Activated gamma-delta T cell treated with anti-CD3 and anti-CD28 coated beads, Interleukin-2, amount 50 U/mL, for 16 hours (primary cell): Measurements from ENCODE around the gene VAMP2.

ENCODE experiments used
- DNase-seq: peaks from one replicate; pipeline ENCODE4 v3.0.0-alpha.2; 2020; ENCODE audit warnings: low read depth

Gene VAMP2

GRCh38 chr17:8122924-8123694 lies 39.6 kb downstream of the VAMP2 start:
- DNase-seq: no peak

- no peak for DNase-seq
These were observed 40.3 kb downstream of the VAMP2 start for GRCh38 chr17:8122422-8122923.

GRCh38 chr17:8121681-8122421 lies 40.9 kb downstream of the VAMP2 start:
- no peak for DNase-seq

DNA sequence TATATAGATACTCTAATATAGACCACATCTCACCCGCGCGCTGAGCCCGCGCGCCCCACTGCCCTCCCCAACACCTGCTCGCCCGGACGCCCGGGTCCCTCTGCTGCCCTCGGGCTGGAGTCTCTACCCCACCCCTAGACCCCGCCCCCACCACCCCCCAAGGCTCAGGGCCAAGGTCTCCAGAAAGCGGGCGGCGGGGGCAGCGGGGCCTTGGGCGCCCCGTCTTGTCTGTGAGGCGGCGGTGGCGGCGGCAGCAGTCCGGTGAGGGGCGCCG lies 41.4 kb downstream of the VAMP2 start:
- DNase-seq: no peak

- peak; percentile 46 for DNase-seq
These were observed 42.0 kb downstream of the VAMP2 start for GRCh38 chr17:8120520-8121406.

- DNase-seq: peak; percentile 70
These were observed 42.9 kb downstream of the VAMP2 start for GRCh38 chr17:8119581-8120519.

- peak; percentile 73 for DNase-seq
These were observed 43.8 kb downstream of the VAMP2 start for GRCh38 chr17:8118769-8119580.

GRCh38 chr17:8117980-8118768 lies 44.6 kb downstream of the VAMP2 start, which contains the start of gene ALOXE3:
TSS of gene ALOXE3 (minus strand) at chr17:8118514. CDS start at chr17:8117990, 524 bp downstream.
- DNase-seq: no peak

- no peak for DNase-seq
These were observed 45.3 kb downstream of the VAMP2 start for GRCh38 chr17:8117367-8117979.

- DNase-seq: no peak
These were observed 46.0 kb downstream of the VAMP2 start for GRCh38 chr17:8116776-8117175.

DNA sequence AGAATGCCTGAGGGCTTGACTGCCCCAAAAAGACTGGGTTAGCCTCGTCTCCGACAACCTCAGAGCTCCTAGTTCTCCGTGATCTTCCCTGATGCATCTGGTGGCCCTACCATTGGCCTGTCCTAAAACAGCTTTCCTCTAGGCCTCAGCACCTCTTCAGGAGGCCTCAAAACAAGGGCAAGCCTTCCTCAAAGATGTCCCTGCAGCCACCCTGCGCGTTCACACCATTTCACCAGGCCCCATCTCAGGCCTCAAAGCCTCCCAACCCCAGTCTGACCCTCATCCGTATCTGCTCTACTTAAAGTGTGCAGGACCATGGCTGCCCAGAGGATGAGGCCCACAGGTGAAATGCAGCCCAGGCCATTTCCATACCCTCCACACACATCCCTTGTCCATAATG lies 51.8 kb downstream of the VAMP2 start:
- no peak for DNase-seq

- DNase-seq: no peak
These were observed 52.3 kb downstream of the VAMP2 start for GRCh38 chr17:8110456-8110804.

DNA sequence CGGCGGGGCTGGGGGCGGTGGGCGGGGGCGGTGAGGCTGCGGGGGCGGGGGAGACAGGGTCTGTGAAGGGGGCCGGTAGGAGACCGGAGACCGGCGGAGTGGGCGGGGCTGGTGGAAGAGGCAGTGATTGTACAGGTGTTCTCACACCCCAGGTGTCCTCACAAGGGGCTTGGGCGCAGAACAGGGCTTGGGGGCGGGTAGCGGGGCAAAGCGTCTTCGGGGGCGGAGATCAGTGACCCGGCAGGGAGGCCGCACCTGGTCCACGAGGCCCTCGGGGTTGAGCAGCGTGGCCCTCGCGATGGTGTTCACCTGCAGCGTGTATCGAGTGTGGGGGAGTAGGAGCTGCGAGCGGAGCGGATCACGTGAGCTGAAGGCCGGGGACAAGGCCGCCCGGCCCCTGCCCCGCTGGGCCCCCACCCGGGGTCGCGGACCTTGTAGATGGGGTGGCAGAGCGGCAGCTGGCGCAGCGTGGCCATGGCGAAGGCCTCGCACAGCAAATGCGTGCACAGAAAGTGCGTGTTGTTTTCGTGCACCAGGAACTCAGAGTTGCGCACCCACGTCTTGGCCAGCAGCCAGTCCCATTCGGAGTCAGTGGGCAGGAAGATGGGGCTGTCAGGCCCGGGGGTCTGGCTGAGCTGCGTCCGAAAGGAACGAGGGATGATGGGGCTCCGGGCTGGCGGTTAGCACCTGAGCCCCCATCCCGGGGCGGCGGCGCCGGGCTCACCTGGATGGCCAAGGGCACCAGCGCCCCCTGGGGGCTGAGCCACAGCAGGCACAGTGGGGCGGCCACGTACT lies 52.9 kb downstream of the VAMP2 start:
- DNase-seq: peak; percentile 70
